HG03354 (cell line): Measurements from ENCODE around the gene SNTG2.
"Not testable (repeated sequence)": the region's sequence is repeated elsewhere in the genome, so short reads cannot be mapped to it uniquely, and the experiment has no call there.

Experiments
- ATAC-seq: cut with Tn5 transposase; IDR thresholded peaks from one replicate; pipeline ENCODE4 v1.9.1; 2021; ENCODE audit warnings: mild to moderate bottlenecking; ENCODE audit not compliant: unreplicated experiment, poor library complexity, severe bottlenecking

SNTG2 gene

DNA sequence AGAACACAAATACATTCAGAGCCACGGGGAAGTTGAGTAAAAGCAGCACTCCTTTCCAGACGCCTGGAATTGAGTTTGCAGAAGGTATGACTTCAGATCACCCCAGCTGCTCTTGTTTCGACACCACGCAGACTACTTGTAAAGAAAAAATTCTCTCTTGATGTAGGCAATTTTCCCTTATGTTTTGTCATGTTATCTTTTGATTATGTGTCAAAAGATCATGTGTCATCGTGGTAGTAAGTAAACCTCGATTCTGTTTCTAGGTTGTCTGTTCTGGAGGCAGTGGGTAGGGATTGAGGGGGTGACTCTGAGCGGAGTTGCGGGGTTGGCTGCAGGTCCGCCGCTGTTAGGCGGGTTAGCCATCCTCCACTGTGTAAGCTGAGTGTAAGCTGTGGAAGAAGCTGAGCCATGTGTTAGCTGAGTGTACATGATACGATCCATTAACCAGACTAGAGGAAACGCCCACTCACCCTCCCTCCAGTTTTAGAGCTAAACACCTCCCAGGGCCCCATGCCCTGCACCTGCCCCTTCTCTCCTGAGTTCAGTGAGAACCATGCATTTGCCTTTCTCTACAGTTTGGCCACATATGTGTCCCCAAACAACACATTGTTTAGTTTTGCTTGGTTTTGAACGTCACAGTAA lies 181.8 kb downstream of the SNTG2 start:
- ATAC-seq: no peak

DNA sequence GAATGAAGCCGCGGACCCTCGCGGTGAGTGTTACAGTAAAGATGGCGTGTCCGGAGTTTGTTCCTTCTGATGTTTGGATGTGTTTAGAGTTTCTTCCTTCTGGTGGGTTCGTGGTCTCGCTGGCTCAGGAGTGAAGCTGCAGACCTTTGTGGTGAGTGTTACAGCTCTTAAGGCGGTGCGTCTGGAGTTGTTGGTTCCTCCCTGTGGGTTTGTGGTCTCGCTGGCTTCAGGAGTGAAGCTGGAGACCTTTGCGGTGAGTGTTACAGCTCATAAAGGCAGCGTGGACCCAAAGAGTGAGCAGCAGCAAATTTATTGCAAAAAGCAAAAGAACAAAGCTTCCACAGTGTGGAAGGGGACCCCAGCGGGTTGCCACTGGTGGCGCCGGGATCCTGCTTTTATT lies 183.2 kb downstream of the SNTG2 start:
- not testable (repeated sequence) for ATAC-seq

DNA sequence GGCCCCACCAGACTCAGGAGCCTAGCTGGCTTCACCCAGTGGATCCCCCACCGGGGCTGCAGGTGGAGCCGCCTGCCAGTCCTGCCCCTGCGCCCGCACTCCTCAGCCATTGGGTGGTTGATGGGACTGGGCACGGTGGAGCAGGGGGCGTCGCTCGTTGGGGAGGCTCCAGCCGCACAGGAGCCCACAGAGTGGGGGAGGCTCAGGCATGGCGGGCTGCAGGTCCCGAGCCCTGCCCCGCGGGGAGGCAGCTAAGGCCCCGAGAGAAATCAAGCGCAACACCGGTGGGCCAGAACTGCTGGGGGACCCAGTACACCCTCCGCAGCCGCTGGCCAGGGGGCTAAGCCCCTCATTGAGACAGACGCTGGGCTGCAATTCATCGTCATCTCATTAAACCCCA lies 184.0 kb downstream of the SNTG2 start:
- ATAC-seq: no peak

DNA sequence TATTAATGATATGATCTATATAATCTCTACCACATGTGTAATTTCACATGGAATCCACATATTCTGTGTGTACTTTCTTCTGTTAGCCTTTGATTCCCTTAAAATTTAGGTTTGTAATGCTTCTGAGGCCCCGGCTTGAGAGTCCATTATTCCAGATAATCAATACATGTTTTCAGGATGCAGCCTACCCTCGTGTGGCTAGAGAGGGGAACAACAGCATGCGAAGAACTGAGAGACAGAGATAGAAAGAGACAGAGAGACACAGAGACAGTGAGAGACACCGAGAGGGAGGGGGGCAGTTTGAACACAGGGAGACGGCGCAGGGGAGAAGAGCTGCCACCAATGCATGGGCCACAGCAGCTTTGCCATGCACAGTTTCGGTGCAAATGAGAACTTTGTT lies 185.4 kb downstream of the SNTG2 start:
- no peak for ATAC-seq

DNA sequence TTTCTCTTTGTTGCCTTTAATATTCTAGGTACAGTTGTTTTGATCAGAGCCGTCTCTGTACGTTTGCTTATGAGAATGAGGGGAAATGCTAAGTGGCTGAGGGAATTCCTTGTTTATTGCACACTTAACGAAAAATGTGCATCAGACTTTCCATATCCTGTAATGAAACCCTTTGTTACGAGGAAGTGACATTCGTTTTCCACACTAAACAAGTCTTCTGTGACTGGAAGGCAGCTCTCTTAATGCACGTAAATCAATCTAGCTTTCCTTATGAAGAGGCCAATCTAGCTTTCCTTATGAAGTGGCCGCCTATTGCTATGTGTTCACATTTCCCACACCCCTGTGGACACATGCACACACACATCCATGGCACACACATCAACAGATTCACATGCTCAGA lies 186.2 kb downstream of the SNTG2 start:
- no peak for ATAC-seq

DNA sequence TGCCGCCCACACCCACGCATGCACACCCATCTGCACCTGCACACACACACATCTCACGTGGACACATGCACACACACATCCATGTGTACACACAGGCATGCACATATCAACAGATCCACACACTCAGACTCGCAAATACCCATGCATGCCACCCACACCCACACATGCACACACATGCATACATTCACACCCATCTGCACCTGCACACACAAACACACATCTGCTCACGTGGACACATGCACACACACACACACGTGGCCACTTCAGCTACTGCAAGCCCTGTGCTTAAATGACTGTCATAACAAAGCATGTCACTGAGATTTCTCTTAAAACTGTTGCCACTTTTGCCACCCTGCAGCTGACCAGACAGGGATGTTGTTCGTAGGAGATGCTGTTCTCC lies 186.6 kb downstream of the SNTG2 start:
- ATAC-seq: no peak

DNA sequence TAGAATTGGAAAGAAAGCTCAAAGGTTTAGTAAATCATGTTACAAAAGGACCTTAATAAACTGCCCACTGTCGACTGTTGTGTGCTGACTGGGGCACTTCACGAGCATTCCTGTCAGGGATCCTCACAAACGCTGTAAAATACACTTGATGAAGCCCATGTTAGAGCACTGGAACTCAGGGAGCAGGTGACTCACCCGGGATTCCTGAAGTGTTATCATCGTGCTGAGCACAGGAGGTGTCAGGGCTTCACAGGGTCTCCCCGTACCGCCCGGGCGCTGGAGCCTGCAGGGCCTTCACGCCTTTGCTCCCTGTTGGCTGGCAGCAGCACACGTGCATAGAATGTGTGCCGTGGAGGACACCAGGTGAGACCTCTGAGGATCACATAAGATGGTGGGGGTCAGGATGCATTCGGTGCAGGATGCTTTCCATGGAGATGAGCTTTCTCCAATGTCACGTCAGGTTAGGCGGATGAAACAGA lies 187.3 kb downstream of the SNTG2 start:
- no peak for ATAC-seq

DNA sequence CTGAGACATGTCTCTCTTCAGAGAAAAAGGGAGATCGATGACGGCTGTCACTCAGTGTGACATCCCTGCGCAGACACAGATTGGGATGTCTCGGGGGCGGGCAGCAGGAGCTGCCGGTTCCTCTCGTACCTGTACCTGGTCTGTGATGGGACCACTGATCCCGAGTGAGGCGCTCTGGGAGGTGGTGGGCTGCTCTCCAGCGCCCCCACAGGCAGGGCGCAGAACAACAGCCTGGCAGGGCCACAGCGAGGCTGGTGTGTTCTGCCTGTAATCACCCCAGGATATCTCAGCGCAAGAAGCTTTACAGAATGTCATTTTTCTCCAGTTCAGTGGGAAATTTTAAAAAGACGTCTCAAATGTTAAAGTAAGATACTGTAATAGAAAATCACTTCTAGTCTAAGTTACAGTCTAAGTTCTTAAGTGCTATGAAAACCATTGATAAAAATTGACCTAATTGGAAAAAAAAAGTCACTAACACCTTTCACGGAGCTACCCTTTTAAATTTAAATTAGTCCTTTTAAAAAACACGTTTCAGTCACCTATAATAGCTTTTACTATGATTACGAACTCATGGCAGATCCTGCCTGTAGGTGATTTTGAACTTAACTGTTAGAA lies 189.8 kb downstream of the SNTG2 start:
- peak; percentile 81 for ATAC-seq

DNA sequence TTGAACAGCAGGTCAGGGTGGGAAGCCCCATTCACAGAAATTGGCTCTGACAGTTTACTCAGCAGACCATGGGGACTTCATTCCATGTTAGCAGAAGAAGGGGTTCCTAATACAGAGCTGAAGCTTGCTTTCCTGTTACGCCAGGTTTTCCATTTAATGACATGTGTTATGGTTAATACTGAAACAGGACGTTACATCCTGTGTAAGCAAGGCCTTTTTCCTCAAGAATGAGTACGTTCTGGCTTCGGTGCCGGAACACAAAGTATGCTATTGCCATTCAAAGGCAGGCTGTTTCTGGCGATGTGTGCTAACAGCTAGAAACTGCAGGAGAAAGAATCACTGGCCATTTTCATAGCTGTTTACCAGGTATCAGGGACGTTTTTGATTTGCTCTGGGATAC lies 190.4 kb downstream of the SNTG2 start:
- no peak for ATAC-seq

DNA sequence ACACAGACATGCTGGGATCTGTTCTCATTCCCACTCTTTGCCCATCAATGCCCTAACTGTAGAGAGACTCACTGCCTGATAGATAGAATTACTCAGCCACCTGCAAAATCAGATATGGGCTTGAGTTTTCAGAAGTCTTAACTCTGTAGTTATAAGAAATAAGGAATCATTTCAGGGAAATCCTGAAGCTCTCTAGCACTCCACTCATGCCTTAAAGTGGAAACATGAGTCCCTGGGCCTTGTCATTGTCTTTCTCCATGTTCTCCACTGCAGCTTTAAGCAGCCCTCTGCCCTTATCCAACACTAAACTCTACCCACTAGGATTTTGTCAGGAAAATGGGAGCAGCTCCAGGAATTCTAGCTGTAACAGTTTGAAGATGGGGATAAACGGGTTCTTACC lies 192.5 kb downstream of the SNTG2 start:
- no peak for ATAC-seq

DNA sequence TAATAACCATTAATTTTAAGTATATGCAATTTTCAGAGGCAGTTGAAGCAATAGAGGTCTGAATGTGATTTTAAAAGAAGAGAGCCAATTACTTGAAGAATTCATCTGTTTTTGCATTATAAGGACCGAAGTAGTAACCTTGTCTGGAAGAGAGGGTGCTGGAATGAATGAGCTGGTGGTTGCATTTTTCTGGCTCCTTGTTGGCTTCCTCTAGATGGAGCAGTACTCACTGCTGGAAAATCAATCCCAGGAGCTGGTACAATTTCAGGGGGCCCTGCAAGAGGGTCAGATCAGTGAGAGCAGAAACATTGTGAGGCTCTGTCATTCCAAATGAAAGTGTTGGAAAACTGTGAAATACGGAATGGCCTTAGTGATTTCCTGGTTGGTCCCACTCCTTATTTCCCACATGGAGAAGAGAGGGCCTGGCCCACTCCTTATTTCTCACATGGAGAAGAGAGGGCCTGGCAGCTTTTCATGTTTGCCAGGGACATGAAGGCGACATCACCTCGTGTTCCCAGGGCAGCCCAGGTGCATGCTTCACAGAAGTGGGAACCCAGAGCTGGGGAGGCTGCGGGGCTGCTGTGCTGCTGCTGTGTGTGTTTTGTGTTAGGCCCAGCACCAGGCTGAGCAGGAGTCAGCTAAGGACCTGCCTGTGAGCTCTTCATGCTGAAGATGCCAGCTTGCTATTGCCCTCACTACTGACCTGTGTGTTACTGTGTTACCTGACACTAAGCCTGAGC lies 197.4 kb downstream of the SNTG2 start:
- no peak for ATAC-seq

DNA sequence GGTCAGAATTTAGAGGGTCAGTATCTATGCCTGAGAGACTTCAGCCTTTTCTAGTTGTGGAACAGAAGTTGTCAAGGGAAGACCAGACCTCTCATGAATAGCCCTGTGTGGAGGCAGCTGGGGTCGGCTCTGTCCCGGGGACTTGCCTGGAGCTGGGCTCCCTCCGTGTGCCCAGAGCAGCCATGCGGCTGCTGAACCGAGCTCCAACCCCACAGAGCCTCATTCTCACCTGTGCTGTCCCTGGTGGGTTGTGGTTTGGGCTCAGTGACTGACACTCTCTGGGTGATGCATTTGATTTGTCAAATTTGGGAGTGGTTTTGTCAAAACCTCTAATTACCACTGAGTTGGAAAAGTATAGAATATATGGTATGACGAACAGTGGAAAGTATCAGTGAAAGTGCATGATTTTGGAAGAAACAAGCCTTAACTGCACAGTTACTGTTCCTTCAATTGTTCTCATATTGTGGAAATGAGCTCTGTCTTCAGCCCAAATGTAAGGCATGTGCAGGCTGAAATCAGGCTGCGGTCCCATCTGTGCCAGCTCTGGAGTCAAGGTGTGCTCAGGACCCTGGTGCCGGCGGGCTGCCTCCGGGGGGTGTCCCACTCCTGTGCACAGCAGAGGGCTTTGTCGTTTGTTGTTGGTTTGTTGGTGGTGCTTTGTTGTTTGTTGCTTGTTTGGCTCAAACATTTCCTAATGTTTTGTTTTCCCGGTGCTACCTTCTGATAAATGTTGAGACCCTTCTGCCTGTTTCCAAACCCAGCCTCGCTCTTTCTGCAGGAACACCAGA lies 200.3 kb downstream of the SNTG2 start:
- no peak for ATAC-seq

DNA sequence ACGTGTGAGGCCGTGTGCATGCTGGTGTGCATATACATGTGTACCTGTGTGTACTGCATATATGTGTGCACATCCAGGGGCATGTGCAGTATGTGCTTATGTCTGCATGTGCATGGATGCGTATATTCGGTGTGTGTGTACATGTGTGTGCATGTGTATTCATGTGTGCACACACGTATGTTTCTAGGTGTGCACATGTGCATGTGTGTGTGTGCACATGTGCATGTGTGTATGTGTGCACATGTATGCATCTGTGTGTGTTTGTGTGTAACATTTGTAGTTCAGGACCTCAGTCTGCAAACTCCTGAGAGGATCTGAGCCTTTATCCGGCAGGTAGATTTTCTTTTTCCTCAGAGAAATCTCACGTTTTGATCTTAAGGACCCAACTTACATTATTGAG lies 201.7 kb downstream of the SNTG2 start:
- ATAC-seq: no peak

DNA sequence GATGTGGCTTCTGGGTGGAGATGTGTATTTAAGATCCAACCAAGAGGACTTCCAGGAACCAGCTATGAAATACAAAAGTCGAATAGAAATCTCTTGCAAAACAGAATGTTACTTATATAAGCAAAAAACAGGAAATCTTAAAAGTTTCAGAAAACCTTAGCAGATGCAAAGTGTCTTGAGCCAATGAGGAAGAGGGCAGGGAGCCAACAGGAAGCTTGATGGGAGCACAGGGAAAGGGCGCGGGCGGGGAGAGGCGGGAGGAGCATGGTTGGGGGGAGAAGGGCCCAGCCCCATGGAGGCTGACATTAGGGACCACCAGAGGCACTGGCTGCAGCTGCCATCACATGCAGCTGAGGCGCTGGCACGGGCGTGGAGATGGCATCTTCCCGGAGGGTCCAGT lies 203.3 kb downstream of the SNTG2 start:
- no peak for ATAC-seq

DNA sequence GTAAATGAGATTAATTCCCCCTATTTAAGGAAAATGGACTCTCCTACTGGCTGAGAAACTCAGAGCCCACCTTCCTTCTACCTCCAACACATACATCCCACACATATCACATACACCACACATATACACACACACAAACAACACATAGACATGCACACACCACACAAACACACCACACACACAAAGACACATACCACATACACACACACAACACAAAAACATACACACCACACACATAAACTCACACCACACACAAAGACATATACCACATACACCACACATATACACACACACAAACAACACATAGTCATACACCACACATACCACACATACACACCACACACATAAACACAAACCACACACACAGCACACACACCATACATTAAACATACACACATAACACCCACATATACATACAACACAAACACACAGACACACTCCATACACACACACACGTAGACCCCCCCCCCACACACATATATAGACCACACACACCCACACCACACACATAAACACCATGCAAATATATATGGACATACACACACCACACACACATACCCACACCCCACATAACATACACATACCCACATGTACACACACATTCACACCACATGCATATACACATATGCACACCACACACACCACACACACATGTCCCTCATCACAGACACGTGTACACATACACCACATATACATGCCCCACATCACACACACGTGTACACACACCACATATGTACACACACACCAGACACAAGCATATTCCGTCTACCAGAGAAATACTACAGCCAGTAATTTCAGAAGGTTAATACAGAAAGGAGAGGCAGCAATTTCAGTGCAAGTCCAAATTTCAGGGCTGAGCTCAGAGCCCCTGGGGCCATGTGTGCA lies 204.3 kb downstream of the SNTG2 start:
- no peak for ATAC-seq

DNA sequence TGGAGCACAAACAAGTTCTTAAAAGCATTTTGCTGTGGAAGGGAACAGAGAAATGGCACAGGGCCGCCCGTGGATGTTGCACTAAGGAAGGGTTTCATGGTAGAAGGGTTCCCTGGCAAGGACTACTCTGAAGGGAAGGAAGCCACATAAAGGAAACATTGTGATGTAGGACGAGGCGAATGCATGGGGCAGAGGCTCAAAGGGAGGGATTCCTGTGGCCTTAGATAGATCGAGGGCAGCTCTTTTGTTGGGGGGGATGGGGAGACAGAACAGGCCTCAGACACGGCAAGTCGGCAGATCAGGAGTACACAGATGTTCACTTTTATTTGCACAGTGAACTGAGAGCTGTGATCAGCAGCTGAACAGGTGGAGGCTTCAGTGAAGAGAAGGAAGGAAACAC lies 205.4 kb downstream of the SNTG2 start:
- no peak for ATAC-seq

DNA sequence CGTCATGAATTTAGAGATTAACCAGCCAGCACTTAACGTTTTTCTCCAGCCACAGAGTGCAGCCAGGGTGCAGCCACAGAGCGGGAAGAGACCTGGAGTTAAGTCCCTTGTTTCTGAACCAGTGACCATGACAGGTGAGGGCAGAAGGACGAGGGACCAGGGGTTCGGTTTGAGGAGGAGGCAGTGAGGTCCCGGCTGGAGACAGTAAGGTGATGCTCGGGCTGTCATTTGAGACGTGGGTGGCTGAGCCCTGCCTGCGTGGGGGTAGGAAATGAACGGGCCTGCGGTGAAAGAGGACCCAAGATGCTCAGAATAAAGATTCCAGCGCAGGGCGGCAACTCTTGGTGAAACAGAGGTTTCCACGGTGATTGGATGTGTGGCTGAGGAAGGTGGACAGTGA lies 205.9 kb downstream of the SNTG2 start:
- no peak for ATAC-seq

DNA sequence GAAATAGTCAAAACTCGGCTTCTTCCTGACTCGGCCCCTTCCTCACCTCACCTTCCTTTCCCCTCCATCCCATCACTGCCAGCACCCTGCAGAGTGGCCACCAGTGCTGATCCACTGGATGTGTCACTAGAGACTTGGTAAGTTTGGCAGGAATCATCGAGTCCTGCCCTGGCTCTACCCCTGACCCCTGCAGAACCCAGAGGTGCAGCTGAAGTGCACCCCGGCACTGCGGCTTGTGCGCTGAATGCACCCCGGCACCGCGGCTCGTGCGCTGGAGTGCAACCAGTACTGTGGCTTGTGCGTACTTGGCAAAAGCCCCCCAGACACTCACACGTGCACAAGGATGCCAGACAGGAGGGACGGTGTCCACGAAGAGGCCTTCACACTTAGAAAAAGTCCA lies 206.5 kb downstream of the SNTG2 start:
- ATAC-seq: no peak

DNA sequence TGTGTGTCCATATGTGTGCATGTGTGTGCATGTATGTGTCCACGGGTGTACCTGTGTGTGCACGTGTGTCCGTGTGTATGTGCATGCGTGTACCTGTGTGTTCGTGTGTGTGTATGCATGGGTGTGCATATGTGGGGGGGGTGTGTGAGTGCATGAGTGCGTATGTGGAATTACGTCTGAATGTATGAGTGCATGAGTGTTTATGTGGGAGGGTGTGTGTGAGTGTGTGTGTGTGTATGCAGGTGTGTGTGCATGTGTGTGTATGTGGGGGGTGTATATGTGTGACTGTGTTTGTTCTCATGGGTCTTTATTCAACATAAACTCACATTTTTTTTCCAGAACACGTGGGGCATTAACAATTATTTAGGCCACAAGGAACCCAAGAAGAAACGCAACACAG lies 208.4 kb downstream of the SNTG2 start:
- no peak for ATAC-seq
